ENCODE measurements around the gene RHOH. TPM values are rescaled to one million over a fixed set of nuclear protein-coding genes. Genes with fewer than 3 reads are reported as not detected.

RHOH gene
- total and polyA plus RNA-seq, 3 experiments from 2014 or later: 148 to 262 (median 148) TPM

- Mint-ChIP-seq H3K27ac (peak overlapping the region in 1 of 8 donors; percentile 20), H3K27me3 (no peaks in the 10 kb centered on the region), H3K4me1 (peaks cover 0 to 6% (median 3%) of the 10 kb centered on the region in 3 donors), H3K36me3 (peaks cover 6 to 24% (median 14%) of the 10 kb centered on the region in 3 donors), H3K4me3 (no peak overlapping the region), H3K9me3 (peaks cover 2 to 8% (median 4%) of the 10 kb centered on the region in 5 donors)
- Histone ChIP-seq H3K27ac (ENCODE audit: low read depth, low read length) (no peak overlapping the region), H3K36me3 (ENCODE audit: insufficient read depth, low read length) (no peaks in the 10 kb centered on the region), H3K4me3 (ENCODE audit: low read length) (no peak overlapping the region), H3K9me3 (ENCODE audit: low read length) (no peaks in the 10 kb centered on the region), H3K4me1 (ENCODE audit: insufficient read depth, low read length) (no peaks in the 10 kb centered on the region), H3K27me3 (ENCODE audit: insufficient read depth, low read length, poor library complexity, severe bottlenecking) (no peaks in the 10 kb centered on the region)
- CTCF ChIA-PET: no interaction called here
- POLR2A ChIA-PET: no interaction called here
- no peak for DNase-seq
These were observed 30.9 kb upstream of the RHOH start for GRCh38 chr4:40165916-40166315.

DNA sequence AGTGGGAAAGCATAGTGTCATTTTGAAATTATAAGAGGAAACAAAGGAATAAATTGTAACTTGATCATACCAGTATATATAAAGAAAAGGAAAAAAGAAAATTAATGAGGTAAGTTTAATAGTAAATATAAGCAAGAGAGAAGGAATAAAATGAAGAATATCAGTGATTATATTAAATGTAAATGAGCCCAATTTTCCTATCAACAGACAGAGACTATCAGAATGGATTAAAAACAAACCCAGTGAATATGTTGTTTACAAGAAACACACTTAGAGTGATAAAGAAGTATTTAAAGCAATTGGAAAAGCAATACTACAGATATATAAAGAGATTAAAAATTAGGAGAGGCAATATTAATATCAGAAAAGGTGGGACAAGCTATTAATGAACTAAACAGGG, 28.8 kb upstream of the RHOH start:
- H3K27me3 Mint-ChIP-seq: no peaks in the 10 kb centered on the region
- peaks cover 2 to 8% (median 4%) of the 10 kb centered on the region in 5 donors for H3K9me3 Mint-ChIP-seq
- ChIA-PET POLR2A (no interaction called here), CTCF (no interaction called here)
- H3K4me3 Mint-ChIP-seq: no peak overlapping the region
- peaks cover 2% of the 10 kb centered on the region for H3K4me1 ChIP-seq (ENCODE audit: insufficient read depth, low read length)
- H3K4me1 Mint-ChIP-seq: peaks cover 7 to 13% (median 11%) of the 10 kb centered on the region in 3 donors
- H3K9me3 ChIP-seq (ENCODE audit: low read length): no peaks in the 10 kb centered on the region
- H3K36me3 ChIP-seq (ENCODE audit: insufficient read depth, low read length): no peaks in the 10 kb centered on the region
- no peak for DNase-seq
- no peak overlapping the region for H3K27ac ChIP-seq (ENCODE audit: low read depth, low read length)
- H3K4me3 ChIP-seq (ENCODE audit: low read length): no peak overlapping the region
- H3K36me3 Mint-ChIP-seq: peaks cover 4 to 16% (median 5%) of the 10 kb centered on the region in 3 donors
- H3K27me3 ChIP-seq (ENCODE audit: insufficient read depth, low read length, poor library complexity, severe bottlenecking): no peaks in the 10 kb centered on the region
- H3K27ac Mint-ChIP-seq: no peak overlapping the region

DNA sequence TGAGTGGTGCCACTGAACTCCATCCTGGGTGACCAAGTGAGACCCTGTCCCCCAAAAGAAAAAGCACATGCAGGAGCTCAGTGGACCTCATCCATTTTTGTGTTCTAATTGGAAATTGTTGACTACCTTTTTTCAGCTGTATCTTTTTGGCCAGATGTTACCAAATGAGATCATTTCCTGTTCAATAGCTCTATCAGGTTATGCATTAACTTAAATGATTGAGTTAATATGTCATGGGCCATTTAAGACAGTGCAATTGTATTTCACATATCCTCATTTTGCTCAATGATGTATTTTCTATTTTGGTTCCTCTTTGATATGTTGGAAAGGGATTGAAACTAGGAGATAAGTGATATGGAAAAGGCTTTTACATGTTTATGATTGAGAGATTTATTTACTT, 26.2 kb upstream of the RHOH start:
- H3K36me3 ChIP-seq (ENCODE audit: insufficient read depth, low read length): no peaks in the 10 kb centered on the region
- H3K27ac ChIP-seq (ENCODE audit: low read depth, low read length): no peak overlapping the region
- no peak overlapping the region for H3K4me3 ChIP-seq (ENCODE audit: low read length)
- peaks cover 15% of the 10 kb centered on the region for H3K4me1 ChIP-seq (ENCODE audit: insufficient read depth, low read length)
- ChIA-PET POLR2A (no interaction called here), CTCF (interaction anchor here (0.7 to 1.9 kb wide), 3 partner anchors 12 to 155 kb away, joined by 3 to 7 read pairs (median 3); no protein-coding TSS in a partner anchor)
- no peak overlapping the region for H3K27ac Mint-ChIP-seq
- peaks cover 15 to 23% (median 20%) of the 10 kb centered on the region in 3 donors for H3K4me1 Mint-ChIP-seq
- H3K4me3 Mint-ChIP-seq: no peak overlapping the region
- H3K9me3 ChIP-seq (ENCODE audit: low read length): no peaks in the 10 kb centered on the region
- no peaks in the 10 kb centered on the region for H3K27me3 Mint-ChIP-seq
- no peaks in the 10 kb centered on the region for H3K27me3 ChIP-seq (ENCODE audit: insufficient read depth, low read length, poor library complexity, severe bottlenecking)
- peaks cover 2 to 8% (median 4%) of the 10 kb centered on the region in 5 donors for H3K9me3 Mint-ChIP-seq
- DNase-seq: no peak
- H3K36me3 Mint-ChIP-seq: peaks cover 4 to 16% (median 5%) of the 10 kb centered on the region in 3 donors

- no peaks in the 10 kb centered on the region for H3K9me3 Mint-ChIP-seq
- POLR2A ChIA-PET: no interaction called here
- peak overlapping the region in 5 of 8 donors; percentile 59 to 92 (median 67) for H3K27ac Mint-ChIP-seq
- no peaks in the 10 kb centered on the region for H3K27me3 ChIP-seq (ENCODE audit: insufficient read depth, low read length, poor library complexity, severe bottlenecking)
- no peak overlapping the region for H3K4me3 ChIP-seq (ENCODE audit: low read length)
- no peaks in the 10 kb centered on the region for H3K36me3 Mint-ChIP-seq
- H3K4me1 ChIP-seq (ENCODE audit: insufficient read depth, low read length): peaks cover 15% of the 10 kb centered on the region
- H3K27me3 Mint-ChIP-seq: no peaks in the 10 kb centered on the region
- peaks cover 13 to 26% (median 15%) of the 10 kb centered on the region in 3 donors for H3K4me1 Mint-ChIP-seq
- no peaks in the 10 kb centered on the region for H3K9me3 ChIP-seq (ENCODE audit: low read length)
- no peak overlapping the region for H3K27ac ChIP-seq (ENCODE audit: low read depth, low read length)
- H3K36me3 ChIP-seq (ENCODE audit: insufficient read depth, low read length): no peaks in the 10 kb centered on the region
- peak overlapping the region in 3 of 7 donors; percentile 17 to 75 (median 67) for H3K4me3 Mint-ChIP-seq
- DNase-seq: no peak
- CTCF ChIA-PET: no interaction called here
These were observed 23.4 kb upstream of the RHOH start for GRCh38 chr4:40173470-40173875.

- ChIA-PET CTCF (no interaction called here), POLR2A (no interaction called here)
- H3K36me3 ChIP-seq (ENCODE audit: insufficient read depth, low read length): no peaks in the 10 kb centered on the region
- Mint-ChIP-seq H3K36me3 (no peaks in the 10 kb centered on the region), H3K4me1 (peaks cover 13 to 30% (median 15%) of the 10 kb centered on the region in 3 donors), H3K4me3 (no peak overlapping the region), H3K27me3 (no peaks in the 10 kb centered on the region), H3K27ac (peak overlapping the region in 2 of 8 donors; percentile 51 to 79), H3K9me3 (no peaks in the 10 kb centered on the region)
- no peak for DNase-seq
- no peaks in the 10 kb centered on the region for H3K9me3 ChIP-seq (ENCODE audit: low read length)
- no peaks in the 10 kb centered on the region for H3K27me3 ChIP-seq (ENCODE audit: insufficient read depth, low read length, poor library complexity, severe bottlenecking)
- peaks cover 15% of the 10 kb centered on the region for H3K4me1 ChIP-seq (ENCODE audit: insufficient read depth, low read length)
- no peak overlapping the region for H3K27ac ChIP-seq (ENCODE audit: low read depth, low read length)
- no peak overlapping the region for H3K4me3 ChIP-seq (ENCODE audit: low read length)
These were observed 20.2 kb upstream of the RHOH start for GRCh38 chr4:40176602-40177001.

GRCh38 chr4:40177591-40177990, 19.2 kb upstream of the RHOH start:
- peaks cover 15% of the 10 kb centered on the region for H3K4me1 ChIP-seq (ENCODE audit: insufficient read depth, low read length)
- ChIA-PET POLR2A (no interaction called here), CTCF (interaction anchor here (0.7 to 1.4 kb wide), 2 partner anchors 79 to 139 kb away, joined by 4 read pairs; no protein-coding TSS in a partner anchor)
- no peak overlapping the region for H3K4me3 ChIP-seq (ENCODE audit: low read length)
- H3K27ac Mint-ChIP-seq: peak overlapping the region in 3 of 8 donors; percentile 35 to 78 (median 38)
- no peak overlapping the region for H3K4me3 Mint-ChIP-seq
- H3K9me3 ChIP-seq (ENCODE audit: low read length): no peaks in the 10 kb centered on the region
- H3K9me3 Mint-ChIP-seq: peaks cover 0 to 1% (median 0%) of the 10 kb centered on the region in 5 donors
- no peak for DNase-seq
- H3K36me3 ChIP-seq (ENCODE audit: insufficient read depth, low read length): no peaks in the 10 kb centered on the region
- peaks cover 12 to 29% (median 13%) of the 10 kb centered on the region in 3 donors for H3K4me1 Mint-ChIP-seq
- H3K27me3 Mint-ChIP-seq: no peaks in the 10 kb centered on the region
- H3K36me3 Mint-ChIP-seq: no peaks in the 10 kb centered on the region
- H3K27me3 ChIP-seq (ENCODE audit: insufficient read depth, low read length, poor library complexity, severe bottlenecking): no peaks in the 10 kb centered on the region
- no peak overlapping the region for H3K27ac ChIP-seq (ENCODE audit: low read depth, low read length)

GRCh38 chr4:40178672-40179071, 18.2 kb upstream of the RHOH start:
- Histone ChIP-seq H3K36me3 (ENCODE audit: insufficient read depth, low read length) (no peaks in the 10 kb centered on the region), H3K27me3 (ENCODE audit: insufficient read depth, low read length, poor library complexity, severe bottlenecking) (no peaks in the 10 kb centered on the region), H3K9me3 (ENCODE audit: low read length) (no peaks in the 10 kb centered on the region), H3K4me1 (ENCODE audit: insufficient read depth, low read length) (peaks cover 10% of the 10 kb centered on the region), H3K27ac (ENCODE audit: low read depth, low read length) (no peak overlapping the region), H3K4me3 (ENCODE audit: low read length) (no peak overlapping the region)
- H3K9me3 Mint-ChIP-seq: peaks cover 0 to 1% (median 0%) of the 10 kb centered on the region in 5 donors
- DNase-seq: no peak
- H3K4me3 Mint-ChIP-seq: no peak overlapping the region
- peak overlapping the region in 1 of 8 donors; percentile 48 for H3K27ac Mint-ChIP-seq
- H3K27me3 Mint-ChIP-seq: no peaks in the 10 kb centered on the region
- CTCF ChIA-PET: interaction anchor here (1.4 kb wide), 1 partner anchor 138 kb away, joined by 4 read pairs; no protein-coding TSS in a partner anchor
- H3K4me1 Mint-ChIP-seq: peaks cover 4 to 24% (median 5%) of the 10 kb centered on the region in 3 donors
- POLR2A ChIA-PET: interaction anchor here (0.6 to 0.7 kb wide), 2 partner anchors 11 to 12 kb away, joined by 3 to 5 read pairs; no protein-coding TSS in a partner anchor
- no peaks in the 10 kb centered on the region for H3K36me3 Mint-ChIP-seq

- DNase-seq: no peak
- no peaks in the 10 kb centered on the region for H3K36me3 Mint-ChIP-seq
- H3K9me3 Mint-ChIP-seq: peaks cover 0 to 1% (median 0%) of the 10 kb centered on the region in 5 donors
- ChIA-PET POLR2A (interaction anchor here (0.7 kb wide), 1 partner anchor 10 kb away, joined by 3 read pairs; no protein-coding TSS in a partner anchor), CTCF (no interaction called here)
- no peak overlapping the region for H3K4me3 Mint-ChIP-seq
- Histone ChIP-seq H3K36me3 (ENCODE audit: insufficient read depth, low read length) (no peaks in the 10 kb centered on the region), H3K4me1 (ENCODE audit: insufficient read depth, low read length) (peaks cover 10% of the 10 kb centered on the region), H3K27ac (ENCODE audit: low read depth, low read length) (no peak overlapping the region), H3K9me3 (ENCODE audit: low read length) (no peaks in the 10 kb centered on the region), H3K27me3 (ENCODE audit: insufficient read depth, low read length, poor library complexity, severe bottlenecking) (no peaks in the 10 kb centered on the region), H3K4me3 (ENCODE audit: low read length) (no peak overlapping the region)
- no peak overlapping the region for H3K27ac Mint-ChIP-seq
- H3K4me1 Mint-ChIP-seq: peaks cover 5 to 27% (median 9%) of the 10 kb centered on the region in 3 donors
- H3K27me3 Mint-ChIP-seq: no peaks in the 10 kb centered on the region
These were observed 17.5 kb upstream of the RHOH start for GRCh38 chr4:40179360-40179759.

Data from CD8-positive, alpha-beta memory T cell (primary cell).